Cardiac fibroblast (primary cell): ENCODE measurements around the gene PAEP.

Source experiments
- DNase-seq, 2 donors: peaks; one replicate each; pipeline versions ENCODE4 v3.0.0 to v3.0.0-alpha.2; 2010; ENCODE audit warnings: low read depth in 2 of 2
- H3K4me3 ChIP-seq, 2 donors: replicated peaks in 1 of 2; 1 replicate in 1 of 2; 2 replicates in 1 of 2; pipeline ENCODE4 v1.5.1; 2011; ENCODE audit warnings: low read depth in 2 of 2, low read length in 2 of 2, mild to moderate bottlenecking in 2 of 2, moderate library complexity in 1 of 2
- TF ChIP-seq, protein P1 (sequence below): IDR thresholded peaks from one replicate; pipeline ENCODE4 v1.5.1; 2011; ENCODE audit warnings: low read depth, mild to moderate bottlenecking, low read length, inconsistent platforms

The PAEP gene

DNA sequence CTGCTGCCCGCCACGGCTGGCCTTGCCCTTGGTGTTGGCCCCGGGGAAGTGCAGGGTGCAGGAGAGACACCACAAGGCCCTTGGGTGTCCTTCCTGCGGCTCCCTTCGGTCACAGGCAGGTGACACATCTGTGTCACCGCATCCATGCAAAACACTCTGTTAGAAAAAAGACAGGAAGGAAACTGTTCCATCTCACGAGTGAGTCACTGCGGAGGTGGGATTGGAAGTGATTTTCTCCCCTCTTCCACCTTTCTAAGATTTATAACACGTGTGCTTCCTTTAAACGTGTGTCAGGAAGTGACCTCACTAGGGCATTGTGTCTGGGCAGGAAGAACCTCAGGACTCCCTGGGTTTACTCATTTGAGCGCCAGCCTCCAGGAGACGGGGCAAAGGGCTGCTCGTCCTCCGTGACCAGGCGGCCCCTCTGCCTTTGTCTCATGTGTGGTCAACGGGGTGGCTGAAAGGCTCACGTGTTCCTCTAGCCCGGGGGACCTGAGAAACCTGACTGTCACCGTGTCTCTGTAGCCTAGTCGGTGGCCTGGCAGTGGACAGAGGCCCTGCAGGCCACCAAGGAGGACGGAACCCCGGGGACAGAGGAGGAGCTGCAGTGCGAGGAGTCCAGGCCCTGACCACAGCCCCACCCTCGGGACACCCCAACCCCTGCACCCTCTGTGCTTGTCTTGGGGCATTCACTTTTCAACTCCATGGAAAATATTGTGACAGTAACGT is 45.3 kb upstream of the PAEP start:
- TF ChIP-seq, protein P1, sequence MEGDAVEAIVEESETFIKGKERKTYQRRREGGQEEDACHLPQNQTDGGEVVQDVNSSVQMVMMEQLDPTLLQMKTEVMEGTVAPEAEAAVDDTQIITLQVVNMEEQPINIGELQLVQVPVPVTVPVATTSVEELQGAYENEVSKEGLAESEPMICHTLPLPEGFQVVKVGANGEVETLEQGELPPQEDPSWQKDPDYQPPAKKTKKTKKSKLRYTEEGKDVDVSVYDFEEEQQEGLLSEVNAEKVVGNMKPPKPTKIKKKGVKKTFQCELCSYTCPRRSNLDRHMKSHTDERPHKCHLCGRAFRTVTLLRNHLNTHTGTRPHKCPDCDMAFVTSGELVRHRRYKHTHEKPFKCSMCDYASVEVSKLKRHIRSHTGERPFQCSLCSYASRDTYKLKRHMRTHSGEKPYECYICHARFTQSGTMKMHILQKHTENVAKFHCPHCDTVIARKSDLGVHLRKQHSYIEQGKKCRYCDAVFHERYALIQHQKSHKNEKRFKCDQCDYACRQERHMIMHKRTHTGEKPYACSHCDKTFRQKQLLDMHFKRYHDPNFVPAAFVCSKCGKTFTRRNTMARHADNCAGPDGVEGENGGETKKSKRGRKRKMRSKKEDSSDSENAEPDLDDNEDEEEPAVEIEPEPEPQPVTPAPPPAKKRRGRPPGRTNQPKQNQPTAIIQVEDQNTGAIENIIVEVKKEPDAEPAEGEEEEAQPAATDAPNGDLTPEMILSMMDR, result no peak
- peak in 1 of 2 donors; percentile 34 for DNase-seq
- no peak overlapping the region for H3K4me3 ChIP-seq

DNA sequence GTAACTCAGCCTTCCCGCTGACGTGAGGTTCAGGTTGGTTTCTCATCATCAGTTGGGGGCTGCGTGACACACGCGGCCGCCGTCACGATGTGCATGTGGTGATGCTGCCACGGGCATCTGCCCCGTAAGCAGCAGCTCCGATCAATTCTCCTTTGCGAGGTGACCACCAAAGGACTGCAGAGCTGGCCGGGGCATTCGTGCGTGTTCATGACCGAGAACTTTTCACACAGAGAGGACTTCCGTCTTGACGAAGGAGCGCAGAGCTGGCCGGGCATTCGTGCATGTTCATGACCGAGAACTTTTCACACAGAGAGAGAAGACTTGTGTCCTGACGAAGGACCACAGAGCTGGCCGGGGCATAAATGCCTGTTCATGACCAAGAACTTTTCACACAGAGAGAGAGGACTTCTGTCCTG is 44.1 kb upstream of the PAEP start:
- no peak for DNase-seq
- TF ChIP-seq, protein P1, result no peak
- no peak overlapping the region for H3K4me3 ChIP-seq

DNA sequence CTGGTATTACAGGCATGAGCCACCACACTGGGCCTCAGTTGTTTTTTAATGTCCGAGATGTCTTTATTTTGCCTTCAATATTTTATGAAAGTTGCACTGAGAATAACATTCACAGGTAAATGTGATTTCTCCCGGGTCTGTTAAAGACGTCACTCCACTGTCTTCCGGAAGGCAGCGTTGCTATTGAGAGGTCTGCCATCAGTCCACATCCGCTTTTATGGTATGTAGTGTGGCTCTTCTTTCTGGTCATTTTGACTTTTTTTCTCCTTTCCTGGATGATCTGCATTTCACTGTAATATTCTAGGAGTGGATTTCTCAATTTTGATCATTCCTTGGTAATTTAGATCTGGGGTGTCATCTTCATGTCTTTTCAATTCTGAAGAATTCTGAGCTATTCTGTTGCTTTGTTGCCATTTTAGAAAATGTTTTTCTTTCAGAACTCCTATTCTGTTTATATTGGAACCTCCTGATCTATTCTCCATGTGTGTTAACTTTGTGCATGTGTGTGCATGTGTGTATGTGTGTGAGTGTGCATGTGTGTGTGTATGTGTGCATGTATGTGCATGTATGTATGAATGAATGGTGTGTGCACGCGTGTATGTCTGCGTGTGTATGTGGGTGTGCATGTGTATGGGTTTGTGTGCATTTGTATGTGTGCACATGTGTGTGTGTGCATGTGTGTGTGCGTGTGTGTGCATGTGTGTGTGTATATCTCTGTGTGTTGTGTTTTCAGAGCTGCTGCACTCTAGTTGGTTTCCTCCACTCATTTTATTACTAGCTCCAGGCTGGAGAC is 42.2 kb upstream of the PAEP start:
- TF ChIP-seq, protein P1, result no peak
- no peak for DNase-seq

DNA sequence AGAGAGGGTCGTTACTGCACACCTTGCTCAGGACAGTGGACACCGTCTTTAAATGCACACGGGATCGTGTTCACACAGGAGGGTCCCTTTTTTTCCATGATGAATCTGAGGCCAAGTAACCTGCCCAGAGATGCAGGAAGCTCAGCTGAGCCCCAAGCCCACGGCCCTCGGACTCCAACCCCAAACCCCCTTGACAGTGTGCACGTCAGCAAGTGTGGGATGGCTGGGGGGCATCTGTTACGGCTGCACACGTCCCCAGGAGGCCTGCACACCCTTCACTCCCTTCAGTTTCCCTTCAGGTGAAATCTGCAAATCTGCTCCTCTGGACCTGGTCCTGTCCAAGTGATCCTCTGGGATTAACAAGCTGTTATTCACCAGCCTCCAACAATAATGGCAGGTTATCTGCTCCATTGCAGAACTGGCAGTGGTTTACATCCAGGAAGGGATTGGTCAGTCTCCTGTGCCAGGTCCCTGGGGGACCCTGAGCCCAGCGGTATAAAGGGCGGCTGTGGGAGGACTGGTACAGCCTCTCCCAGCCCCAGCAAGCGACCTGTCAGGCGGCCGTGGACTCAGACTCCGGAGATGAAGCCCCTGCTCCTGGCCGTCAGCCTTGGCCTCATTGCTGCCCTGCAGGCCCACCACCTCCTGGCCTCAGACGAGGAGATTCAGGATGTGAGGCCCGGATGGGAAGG is 40.5 kb upstream of the PAEP start, which contains the start of gene LCN1:
LCN1 (plus strand) TSS at position 525 of the 692 bp plus-strand sequence; CDS start at position 583, 58 bp downstream.
- no peak within 1 kb of the TSS for H3K4me3 ChIP-seq
- TF ChIP-seq, protein P1, result no peak
- DNase-seq, result no peak

More for the DNA sequence above, 42.2 kb upstream of the PAEP start:
- no peak overlapping the region for H3K4me3 ChIP-seq

DNA sequence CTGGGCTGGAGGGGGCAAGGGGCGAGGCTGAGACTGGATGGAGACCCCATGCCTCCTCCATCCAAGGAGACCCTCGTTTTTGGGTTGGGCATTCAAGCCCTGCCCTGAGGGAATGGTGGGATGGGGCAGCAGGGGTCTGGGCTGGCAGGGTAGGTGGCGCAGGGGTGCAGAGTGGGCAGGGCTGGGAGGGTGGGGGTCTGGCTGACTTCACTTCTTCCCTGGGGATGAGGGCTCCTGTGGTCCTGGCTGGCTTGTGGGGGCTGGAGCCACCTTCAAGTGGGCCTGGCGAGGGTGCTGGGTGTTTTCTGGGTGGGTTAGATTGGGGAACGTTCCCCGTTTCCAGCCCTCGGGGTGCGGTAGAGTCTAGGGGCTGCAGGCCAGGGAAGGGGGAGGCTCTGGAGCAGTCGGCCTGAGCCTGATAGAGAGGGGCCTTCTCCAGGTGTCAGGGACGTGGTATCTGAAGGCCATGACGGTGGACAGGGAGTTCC is 39.9 kb upstream of the PAEP start:
- TF ChIP-seq, protein P1, result no peak
- DNase-seq, result no peak
- no peak overlapping the region for H3K4me3 ChIP-seq

DNA sequence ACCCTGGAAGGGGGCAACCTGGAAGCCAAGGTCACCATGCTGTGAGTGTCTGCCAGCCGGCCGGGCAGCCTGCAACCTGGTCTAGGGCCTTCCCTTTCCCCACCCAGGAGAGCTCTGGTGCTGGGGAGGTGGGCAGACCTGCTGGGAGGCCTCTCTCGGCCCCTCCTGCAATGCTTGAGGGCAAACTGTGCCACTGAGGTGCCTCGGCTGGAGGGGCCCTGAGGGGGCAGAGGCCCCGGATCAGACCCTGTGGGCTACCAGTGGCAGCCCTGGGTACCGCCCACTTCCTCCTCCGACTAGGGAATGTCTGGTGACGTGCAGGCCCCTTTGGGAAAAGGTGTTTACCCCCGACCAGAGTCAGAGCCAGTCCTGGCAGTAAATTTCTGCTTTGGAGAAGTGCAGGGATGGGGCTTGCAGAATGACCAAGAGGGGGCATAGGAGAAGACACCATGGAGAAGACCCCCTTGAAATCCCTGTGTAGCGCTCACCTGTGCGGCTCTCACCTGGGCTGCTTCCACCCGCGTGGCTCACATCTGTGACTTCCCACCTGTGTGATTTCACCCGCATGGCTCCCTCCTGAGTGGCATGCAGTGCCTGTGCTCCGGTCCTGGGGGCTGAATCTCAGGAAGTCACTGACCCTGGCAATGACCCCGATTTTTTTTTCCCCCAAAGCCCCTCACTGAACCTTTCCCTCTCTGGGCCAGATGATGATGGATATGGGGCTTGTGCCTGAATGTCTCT is 39.2 kb upstream of the PAEP start:
- TF ChIP-seq, protein P1, result no peak
- no peak overlapping the region for H3K4me3 ChIP-seq
- DNase-seq, result no peak
